B cell (primary cell): ENCODE results near the gene FOXE3.

Experiments used
- EZH2 ChIP-seq: IDR thresholded peaks from 2 replicates; pipeline ENCODE4 v1.6.1; 2012; ENCODE audit warnings: borderline replicate concordance, low read depth, mild to moderate bottlenecking, moderate library complexity, low read length; ENCODE audit not compliant: insufficient read depth, poor library complexity, severe bottlenecking
- TF ChIP-seq, protein P1 (sequence below): fragments of 200-600 bp; IDR thresholded peaks from one replicate; pipeline ENCODE4 v1.8.0; 2022; ENCODE audit warnings: antibody characterized with exemption, mild to moderate bottlenecking

DNA sequence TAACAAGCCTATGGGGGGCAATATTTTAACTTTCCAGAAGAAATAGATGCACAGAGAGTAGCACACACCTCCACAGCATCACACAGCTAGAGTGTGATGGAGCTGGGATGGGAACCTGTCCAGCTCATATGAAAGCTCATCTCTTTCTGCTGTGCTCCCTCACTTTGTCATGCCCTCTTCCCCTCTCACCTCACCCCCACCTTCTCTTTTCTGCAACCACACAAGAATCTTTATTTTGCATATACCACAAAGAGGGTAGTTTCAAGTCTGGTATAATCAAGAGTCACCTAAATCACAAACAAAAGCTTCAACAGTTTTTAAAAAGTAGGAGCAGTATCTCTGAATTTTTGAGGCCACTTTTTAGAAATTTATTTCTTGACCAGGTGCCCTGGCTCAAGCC is 44.4 kb downstream of the FOXE3 start:
- TF ChIP-seq, protein P1, sequence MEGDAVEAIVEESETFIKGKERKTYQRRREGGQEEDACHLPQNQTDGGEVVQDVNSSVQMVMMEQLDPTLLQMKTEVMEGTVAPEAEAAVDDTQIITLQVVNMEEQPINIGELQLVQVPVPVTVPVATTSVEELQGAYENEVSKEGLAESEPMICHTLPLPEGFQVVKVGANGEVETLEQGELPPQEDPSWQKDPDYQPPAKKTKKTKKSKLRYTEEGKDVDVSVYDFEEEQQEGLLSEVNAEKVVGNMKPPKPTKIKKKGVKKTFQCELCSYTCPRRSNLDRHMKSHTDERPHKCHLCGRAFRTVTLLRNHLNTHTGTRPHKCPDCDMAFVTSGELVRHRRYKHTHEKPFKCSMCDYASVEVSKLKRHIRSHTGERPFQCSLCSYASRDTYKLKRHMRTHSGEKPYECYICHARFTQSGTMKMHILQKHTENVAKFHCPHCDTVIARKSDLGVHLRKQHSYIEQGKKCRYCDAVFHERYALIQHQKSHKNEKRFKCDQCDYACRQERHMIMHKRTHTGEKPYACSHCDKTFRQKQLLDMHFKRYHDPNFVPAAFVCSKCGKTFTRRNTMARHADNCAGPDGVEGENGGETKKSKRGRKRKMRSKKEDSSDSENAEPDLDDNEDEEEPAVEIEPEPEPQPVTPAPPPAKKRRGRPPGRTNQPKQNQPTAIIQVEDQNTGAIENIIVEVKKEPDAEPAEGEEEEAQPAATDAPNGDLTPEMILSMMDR, result no peak
- TF ChIP-seq EZH2, result no peak
